GM12878 (cell line): ENCODE data around the gene IPCEF1. TPM values are rescaled to one million over a fixed set of nuclear protein-coding genes. Genes with fewer than 3 reads are reported as not detected.

Experiments used
- ATAC-seq: fragments of 200-7000 bp; cut with Tn5 transposase; 3 replicates; pipeline ENCODE4 v1.9.1; 2020; ENCODE audit warnings: mild to moderate bottlenecking, moderate library complexity
- BruUV-seq: library from RNA; stranded (reverse); fragments of 400-500 nt; replicated peaks from 2 replicates; lab custom pipeline; 2021; lab: Mats Ljungman, UMichigan
- CTCF ChIA-PET: fragments of 300-600 bp; sonication (Branson Sonifier 250); formaldehyde crosslinking; extraction: SDS; loops from one replicate; lab custom pipeline; 2021; ENCODE audit warnings: inconsistent platforms; lab: Yijun Ruan, JAX
- POLR2A ChIA-PET: fragments of 350-600 bp; formaldehyde crosslinking; extraction: SDS; loops from one replicate; lab custom pipeline; 2021; ENCODE audit warnings: inconsistent platforms; lab: Charles Lee
- RAD21 ChIA-PET: fragments of 300-600 bp; sonication (Branson Sonifier 250); formaldehyde crosslinking; loops from one replicate; lab custom pipeline; 2023; ENCODE audit warnings: antibody characterized with exemption; ENCODE audit not compliant: unreplicated experiment; lab: Charles Lee
- SMC1A ChIA-PET: fragments of 300-600 bp; sonication (Branson Sonifier 250); formaldehyde crosslinking; loops from one replicate; lab custom pipeline; 2023; ENCODE audit not compliant: unreplicated experiment, uncharacterized antibody; lab: Charles Lee
- DNase-seq: peaks from one replicate; pipeline ENCODE4 v3.0.0-alpha.2; 2011; ENCODE audit warnings: low read depth, low spot score
- FAIRE-seq: peaks from 3 replicates; lab custom pipeline; 2011; peaks lifted over from hg19 to GRCh38; lab: Jason Lieb, UNC
- H2AFZ ChIP-seq: 2 replicates; pipeline ENCODE4 v1.6.0; 2011; ENCODE audit warnings: low read depth, low read length, control low read depth; ENCODE audit not compliant: control insufficient read depth
- H3K27ac ChIP-seq: 2 replicates; pipeline ENCODE4 v1.5.1; 2011; ENCODE audit warnings: control low read depth; ENCODE audit not compliant: control insufficient read depth, insufficient read depth
- H3K27me3 ChIP-seq, 2 experiments: replicated peaks in 1 of 2; 2 replicates each; pipeline versions ENCODE4 v1.6.0 to v1.6.1; 2011; ENCODE audit warnings: low read length in 1 of 2; ENCODE audit not compliant: control insufficient read depth in 2 of 2, insufficient read depth in 2 of 2
- H3K36me3 ChIP-seq, 2 experiments: 2 replicates each; pipeline ENCODE4 v1.5.1; 2011; ENCODE audit warnings: low read length in 1 of 2; ENCODE audit not compliant: control insufficient read depth in 2 of 2, insufficient read depth in 2 of 2
- H3K4me1 ChIP-seq: 2 replicates; pipeline ENCODE4 v1.6.1; 2011; ENCODE audit warnings: mild to moderate bottlenecking, low read length, moderate library complexity, mixed read lengths; ENCODE audit not compliant: control insufficient read depth, insufficient read depth
- H3K4me2 ChIP-seq: 2 replicates; pipeline ENCODE4 v1.6.0; 2011; ENCODE audit warnings: control low read depth; ENCODE audit not compliant: control insufficient read depth, insufficient read depth
- H3K4me3 ChIP-seq: fragments of 200-600 bp; sonication (generic); 2 replicates; pipeline ENCODE4 v1.5.1; 2016
- H3K79me2 ChIP-seq: 2 replicates; pipeline ENCODE4 v1.6.0; 2011; ENCODE audit warnings: low read length; ENCODE audit not compliant: control insufficient read depth, insufficient read depth
- H3K9ac ChIP-seq: 2 replicates; pipeline ENCODE4 v1.8.0; 2011; ENCODE audit warnings: low read length, control low read depth, mixed read lengths; ENCODE audit not compliant: control insufficient read depth, insufficient read depth
- H3K9me3 ChIP-seq: replicated peaks from 3 replicates; pipeline ENCODE4 v1.5.1; 2011; ENCODE audit warnings: mild to moderate bottlenecking, low read length; ENCODE audit not compliant: control insufficient read depth, insufficient read depth
- H4K20me1 ChIP-seq: 2 replicates; pipeline ENCODE4 v1.6.0; 2011; ENCODE audit not compliant: control insufficient read depth, insufficient read depth
- ATF7 ChIP-seq: fragments of 450-650 bp; IDR thresholded peaks from 2 replicates; pipeline ENCODE4 v1.6.1; 2016; ENCODE audit warnings: low read depth, mild to moderate bottlenecking
- EP300 ChIP-seq, 2 experiments: fragments of 150-350 bp in 1 of 2; IDR thresholded peaks; 2 replicates each; pipeline ENCODE4 v1.6.1; 2011 to 2012; ENCODE audit warnings: low read depth in 2 of 2, low read length in 2 of 2, borderline replicate concordance in 1 of 2, improper control_type of control experiment in 1 of 2, inconsistent platforms in 1 of 2; ENCODE audit not compliant: control insufficient read depth in 1 of 2
- ETV6 ChIP-seq, 2 experiments: fragments of 450-650 bp in 1 of 2; IDR thresholded peaks in 1 of 2; conservative IDR thresholded peaks in 1 of 2; 2 replicates each; pipeline ENCODE4 v1.6.1; 2014; ENCODE audit warnings: antibody characterized with exemption in 1 of 2, borderline replicate concordance in 1 of 2, low read depth in 1 of 2, mild to moderate bottlenecking in 1 of 2, moderate library complexity in 1 of 2
- HCFC1 ChIP-seq: fragments of 150-350 bp; IDR thresholded peaks from 2 replicates; pipeline ENCODE4 v1.6.1; 2014; ENCODE audit warnings: low read length
- IRF3 ChIP-seq: fragments of 450-650 bp; IDR thresholded peaks from 2 replicates; pipeline ENCODE4 v1.6.1; 2014; ENCODE audit warnings: mild to moderate bottlenecking
- PAX5 ChIP-seq: IDR thresholded peaks from 2 replicates; pipeline ENCODE4 v1.6.1; 2011; ENCODE audit warnings: low read depth, low read length, borderline replicate concordance
- POLR2AphosphoS5 ChIP-seq: IDR thresholded peaks from 2 replicates; pipeline ENCODE4 v1.6.1; 2011; ENCODE audit warnings: mild to moderate bottlenecking, low read length, inconsistent platforms
- RAD21 ChIP-seq: IDR thresholded peaks from 2 replicates; pipeline ENCODE4 v1.6.1; 2011; ENCODE audit warnings: mild to moderate bottlenecking, low read depth, low read length, moderate library complexity; ENCODE audit not compliant: insufficient read depth
- RAD51 ChIP-seq: fragments of 450-650 bp; IDR thresholded peaks from 2 replicates; pipeline ENCODE4 v1.6.1; 2016; ENCODE audit warnings: moderate library complexity, mild to moderate bottlenecking, inconsistent platforms
- RELB ChIP-seq: fragments of 450-650 bp; IDR thresholded peaks from 2 replicates; pipeline ENCODE4 v1.6.1; 2017; ENCODE audit warnings: low read depth, mild to moderate bottlenecking, moderate library complexity
- SUPT20H ChIP-seq: IDR thresholded peaks from 2 replicates; pipeline ENCODE4 v1.6.1; 2011; ENCODE audit warnings: low read depth, mild to moderate bottlenecking, low read length, moderate library complexity, borderline replicate concordance; ENCODE audit not compliant: control insufficient read depth
- ZBTB4 ChIP-seq: fragments of 450-650 bp; formaldehyde crosslinking; IDR thresholded peaks from 2 replicates; pipeline ENCODE4 v1.4.0; 2022; ENCODE audit warnings: mild to moderate bottlenecking, moderate library complexity
- ZBTB40 ChIP-seq: fragments of 450-650 bp; IDR thresholded peaks from 2 replicates; pipeline ENCODE4 v1.6.1; 2016; ENCODE audit warnings: mild to moderate bottlenecking, moderate library complexity, borderline replicate concordance
- WGBS: methylation state at CpG from one replicate; pipeline ENCODE4 v1.1.6; 2016; ENCODE audit warnings: low lambda C conversion rate; ENCODE audit not compliant: insufficient replicate concordance, insufficient coverage; ENCODE audit errors: missing lambda C conversion rate; 5-methylcytosine and 5-hydroxymethylcytosine counted together
- in situ Hi-C: fragments of 300-500 bp; cut with MboI; formaldehyde crosslinking; loops from 9 replicates; pipeline ENCODE4 v1.14.3; 2018; ENCODE audit warnings: mixed read lengths
- intact Hi-C: fragments of 100-400 bp; cut with micrococcal nuclease; formaldehyde crosslinking; loops from one replicate; pipeline ENCODE4 v1.14.2; 2022; ENCODE audit not compliant: unreplicated experiment
- polyA plus RNA-seq, 11 experiments: library from polyadenylated mRNA; depleted of rRNA in 4 of 11; unstranded in 6 of 11; stranded (reverse) in 5 of 11; fragments of >200 nt; fragmentation: Nextera tagmentation in 4 of 11; fragmentation: Illumina TruSeq in 1 of 11; extraction: Ambion mirVana in 4 of 11; extraction: Trizol in 1 of 11; gene quantifications; 1 replicate in 1 of 11; 2 replicates in 10 of 11; pipeline versions ENCODE4 v1.2.1 to v1.2.3, GENCODE V29; 2011 to 2016; ENCODE audit warnings: inconsistent platforms in 2 of 11, missing spikeins in 2 of 11, low read depth in 1 of 11
- total RNA-seq, 4 experiments: library from RNA; depleted of rRNA in 3 of 4; stranded (reverse); fragments of >200 nt in 3 of 4; fragmentation: Illumina TruSeq in 1 of 4; extraction: Trizol in 1 of 4; gene quantifications; 2 replicates each; pipeline versions ENCODE4 v1.2.1 to v1.2.3, GENCODE V29; 2013 to 2021

IPCEF1 gene
- total and polyA plus RNA-seq, 10 of the 15 experiments (the other 5 are each of a cell fraction or from before 2014, with no cell fraction given), result 1.3 to 137 (median 4.2) TPM

GRCh38 chr6:154388803-154389202 lies 32.2 kb upstream of the IPCEF1 start:
- intact Hi-C loops, result no loop called here
- BruUV-seq, result no TSS peak
- no peaks in the 10 kb centered on the region for H4K20me1 ChIP-seq
- H2AFZ ChIP-seq, result no peak overlapping the region
- POLR2A ChIA-PET, result no interaction called here
- FAIRE-seq (no peak), ATAC-seq (no peak), DNase-seq (no peak)
- no peak overlapping the region for H3K27ac ChIP-seq
- CTCF ChIA-PET, result interaction anchor here (0.5 to 0.6 kb wide), 2 partner anchors 68 to 234 kb away, joined by 3 read pairs; no protein-coding TSS in a partner anchor
- RAD21 ChIA-PET, result interaction anchor here (0.6 kb wide), 1 partner anchor 107 kb away, joined by 3 read pairs; no protein-coding TSS in a partner anchor
- no peaks in the 10 kb centered on the region; the same call in 1 of the 3 replicates for H3K9me3 ChIP-seq
- in situ Hi-C loops, result no loop called here
- no peak overlapping the region for H3K9ac ChIP-seq
- H3K36me3 ChIP-seq, result no peaks in the 10 kb centered on the region
- no peak overlapping the region for H3K4me3 ChIP-seq
- H3K4me2 ChIP-seq, result no peak overlapping the region
- 70% methylated on average over 3 of the region's 3 CpGs for WGBS
- no peaks in the 10 kb centered on the region for H3K4me1 ChIP-seq
- SMC1A ChIA-PET, result no interaction called here
- H3K79me2 ChIP-seq, result no peaks in the 10 kb centered on the region
- H3K27me3 ChIP-seq, result no peaks in the 10 kb centered on the region; a peak in 3 of 4 replicates
- TF ChIP-seq IRF3 (no peak), RAD21 (no peak), POLR2AphosphoS5 (no peak), RELB (no peak), ATF7 (no peak), ZBTB4 (no peak), HCFC1 (no peak), EP300 (IDR thresholded peaks at IDR 0.05; ENCODE audit: borderline replicate concordance in 1 of 2, control insufficient read depth in 1 of 2, low read depth in 2 of 2, low read length in 2 of 2) (no peak), PAX5 (no peak), RAD51 (no peak), SUPT20H (no peak), ETV6 (conservative IDR thresholded peaks at IDR 0.05 in 1 of 2, IDR thresholded peaks at IDR 0.05 in 1 of 2; ENCODE audit: borderline replicate concordance in 1 of 2, low read depth in 1 of 2) (no peak), ZBTB40 (no peak)
